Osteocyte (in vitro differentiated cells): ENCODE data around the gene PPP1R12B. TPM values are rescaled to one million over a fixed set of nuclear protein-coding genes. Genes with fewer than 3 reads are reported as not detected.
"Not testable (repeated sequence)": the region's sequence is repeated elsewhere in the genome, so short reads cannot be mapped to it uniquely, and the experiment has no call there.

Experiments used
- DNase-seq: peaks from one replicate; pipeline ENCODE4 v3.0.0; 2021; ENCODE audit warnings: mixed read lengths; ENCODE audit not compliant: unreplicated experiment; ENCODE audit errors: extremely low spot score
- H3K27ac Mint-ChIP-seq: one replicate; pipeline ENCODE4 v1.8.0; 2021; ENCODE audit warnings: mild to moderate bottlenecking, mixed read lengths; ENCODE audit not compliant: unreplicated experiment
- H3K27me3 Mint-ChIP-seq: one replicate; pipeline ENCODE4 v1.8.0; 2021; ENCODE audit warnings: mixed read lengths; ENCODE audit not compliant: unreplicated experiment
- H3K36me3 Mint-ChIP-seq: one replicate; pipeline ENCODE4 v1.8.0; 2021; ENCODE audit warnings: mixed read lengths; ENCODE audit not compliant: unreplicated experiment
- H3K4me1 Mint-ChIP-seq: one replicate; pipeline ENCODE4 v1.8.0; 2021; ENCODE audit warnings: mixed read lengths; ENCODE audit not compliant: unreplicated experiment
- H3K4me3 Mint-ChIP-seq: one replicate; pipeline ENCODE4 v1.8.0; 2021; ENCODE audit warnings: mild to moderate bottlenecking, moderate library complexity, mixed read lengths; ENCODE audit not compliant: unreplicated experiment
- H3K9me3 Mint-ChIP-seq: one replicate; pipeline ENCODE4 v1.8.0; 2021; ENCODE audit warnings: mixed read lengths; ENCODE audit not compliant: unreplicated experiment
- CTCF ChIP-seq: fragments of 200-600 bp; sonication (generic); IDR thresholded peaks from 2 replicates; pipeline ENCODE4 v1.5.0; 2021; ENCODE audit warnings: antibody characterized with exemption, mild to moderate bottlenecking, moderate library complexity
- total RNA-seq: library from RNA; stranded (reverse); gene quantifications from 2 replicates; pipeline ENCODE4 v1.2.1, GENCODE V29; 2021

Gene PPP1R12B
- total RNA-seq, 1 donor from 2014 or later: 14.6 TPM

DNA sequence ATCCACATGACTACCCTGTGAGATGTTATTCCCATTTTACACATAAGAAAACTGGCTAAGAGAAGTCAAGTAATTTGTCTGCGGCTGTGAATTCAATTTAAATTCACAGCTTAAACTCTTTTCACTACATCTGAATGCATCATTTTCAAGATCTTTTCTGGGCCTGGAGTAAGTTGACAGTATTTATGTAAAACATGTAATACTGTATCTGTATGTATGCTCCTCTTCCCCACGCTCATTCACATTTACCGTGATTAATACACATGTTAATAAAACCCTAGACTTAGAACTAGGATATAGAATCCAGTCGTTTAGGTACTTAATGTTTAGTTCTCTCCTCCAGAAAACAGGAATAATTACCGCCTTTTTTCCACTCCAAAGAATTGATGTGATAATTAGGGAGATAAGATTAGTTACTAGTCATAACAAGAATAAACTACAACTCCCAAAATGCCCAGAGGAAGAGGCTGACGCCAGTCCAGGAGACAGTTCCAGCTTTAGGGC, 442 bp upstream of the PPP1R12B start:
- no peak for DNase-seq
- H3K4me1 Mint-ChIP-seq: peaks cover 18% of the 10 kb centered on the region
- no peaks in the 10 kb centered on the region for H3K27me3 Mint-ChIP-seq
- H3K4me3 Mint-ChIP-seq: peak overlapping the region; percentile 99
- no peaks in the 10 kb centered on the region for H3K36me3 Mint-ChIP-seq
- TF ChIP-seq CTCF: no peak
- peak overlapping the region; percentile 99 for H3K27ac Mint-ChIP-seq
- H3K9me3 Mint-ChIP-seq: no peaks in the 10 kb centered on the region

- Mint-ChIP-seq H3K4me1 (peaks cover 13% of the 10 kb centered on the region), H3K4me3 (peak overlapping the region; percentile 99), H3K27me3 (no peaks in the 10 kb centered on the region), H3K9me3 (no peaks in the 10 kb centered on the region), H3K36me3 (no peaks in the 10 kb centered on the region), H3K27ac (peak overlapping the region; percentile 99)
- TF ChIP-seq CTCF: no peak
- DNase-seq: no peak
Observed at GRCh38 chr1:202349206-202349928, 868 bp downstream of the PPP1R12B start.

DNA sequence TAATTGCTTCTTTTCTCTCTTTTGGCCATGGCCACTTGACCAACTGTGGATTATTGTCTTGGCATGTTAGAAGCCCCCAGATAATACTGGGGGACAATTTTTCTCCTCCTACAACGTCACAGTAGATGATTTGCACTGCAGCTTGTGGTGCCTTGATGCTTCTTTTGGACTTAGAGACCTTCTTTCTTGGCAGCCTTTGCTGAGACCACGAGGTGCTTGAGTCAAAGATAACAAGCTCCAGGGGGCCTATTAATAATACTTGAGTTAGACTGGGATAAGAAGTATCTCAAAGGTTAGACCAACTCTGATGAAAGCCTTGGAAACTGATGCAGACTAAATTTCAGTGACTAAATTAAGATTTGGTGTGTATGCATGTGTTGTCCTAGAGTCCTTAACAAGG, 3.2 kb downstream of the PPP1R12B start:
- H3K4me3 Mint-ChIP-seq: no peak overlapping the region
- TF ChIP-seq CTCF: no peak
- no peaks in the 10 kb centered on the region for H3K36me3 Mint-ChIP-seq
- H3K27ac Mint-ChIP-seq: no peak overlapping the region
- no peaks in the 10 kb centered on the region for H3K27me3 Mint-ChIP-seq
- H3K4me1 Mint-ChIP-seq: peaks cover 13% of the 10 kb centered on the region
- H3K9me3 Mint-ChIP-seq: no peaks in the 10 kb centered on the region
- DNase-seq: no peak

DNA sequence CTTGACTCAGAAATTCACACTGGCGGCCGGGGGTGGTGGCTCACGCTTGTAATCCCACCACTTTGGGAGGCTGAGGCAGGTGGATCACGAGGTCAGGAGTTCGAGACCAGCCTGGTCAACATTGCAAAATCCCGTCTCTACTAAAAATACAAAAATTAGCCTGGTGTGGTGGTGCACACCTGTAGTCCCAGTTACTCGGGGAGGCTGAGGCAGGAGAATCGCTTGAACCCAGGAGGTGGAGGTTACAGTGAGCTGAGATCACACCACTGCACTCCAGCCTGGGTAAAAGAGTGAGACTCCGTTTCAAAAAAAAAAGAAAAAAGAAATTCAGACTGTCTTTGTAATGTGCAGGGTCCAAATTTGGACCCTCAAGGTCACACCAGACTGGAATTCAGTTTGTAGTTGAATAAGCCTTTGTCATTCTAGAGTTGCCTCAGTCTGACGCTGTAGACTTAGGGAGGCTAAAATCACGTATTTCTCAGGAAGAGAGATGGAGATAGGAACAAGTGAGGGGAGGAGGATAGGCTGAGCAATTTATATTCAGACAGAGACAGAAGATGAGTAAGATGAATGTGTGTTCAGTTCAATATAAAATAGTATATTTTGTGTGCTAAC, 4.2 kb downstream of the PPP1R12B start:
- Mint-ChIP-seq H3K27ac (peak overlapping the region; percentile 12), H3K4me1 (peaks cover 13% of the 10 kb centered on the region)
- DNase-seq, H3K9me3 Mint-ChIP-seq, H3K4me3 Mint-ChIP-seq, H3K27me3 Mint-ChIP-seq, H3K36me3 Mint-ChIP-seq: not testable (repeated sequence)

GRCh38 chr1:202355944-202356553, 7.5 kb downstream of the PPP1R12B start:
- no peak overlapping the region for H3K27ac Mint-ChIP-seq
- H3K4me3 Mint-ChIP-seq: no peak overlapping the region
- no peaks in the 10 kb centered on the region for H3K4me1 Mint-ChIP-seq

More at GRCh38 chr1:202355944-202356553, 7.5 kb downstream of the PPP1R12B start:
- H3K27me3 Mint-ChIP-seq: no peaks in the 10 kb centered on the region
- H3K9me3 Mint-ChIP-seq: no peaks in the 10 kb centered on the region
- no peak for TF ChIP-seq CTCF
- H3K36me3 Mint-ChIP-seq: no peaks in the 10 kb centered on the region
- DNase-seq: no peak
